GM18498 (cell line): ENCODE data around the gene USP40.
A peak's percentile ranks its signal among the peaks of the same experiment; 100 is the strongest.

Source experiments
- ATAC-seq: cut with Tn5 transposase; IDR thresholded peaks from one replicate; pipeline ENCODE4 v1.9.1; 2021; ENCODE audit warnings: mild to moderate bottlenecking, moderate library complexity; ENCODE audit not compliant: unreplicated experiment

The USP40 gene

DNA sequence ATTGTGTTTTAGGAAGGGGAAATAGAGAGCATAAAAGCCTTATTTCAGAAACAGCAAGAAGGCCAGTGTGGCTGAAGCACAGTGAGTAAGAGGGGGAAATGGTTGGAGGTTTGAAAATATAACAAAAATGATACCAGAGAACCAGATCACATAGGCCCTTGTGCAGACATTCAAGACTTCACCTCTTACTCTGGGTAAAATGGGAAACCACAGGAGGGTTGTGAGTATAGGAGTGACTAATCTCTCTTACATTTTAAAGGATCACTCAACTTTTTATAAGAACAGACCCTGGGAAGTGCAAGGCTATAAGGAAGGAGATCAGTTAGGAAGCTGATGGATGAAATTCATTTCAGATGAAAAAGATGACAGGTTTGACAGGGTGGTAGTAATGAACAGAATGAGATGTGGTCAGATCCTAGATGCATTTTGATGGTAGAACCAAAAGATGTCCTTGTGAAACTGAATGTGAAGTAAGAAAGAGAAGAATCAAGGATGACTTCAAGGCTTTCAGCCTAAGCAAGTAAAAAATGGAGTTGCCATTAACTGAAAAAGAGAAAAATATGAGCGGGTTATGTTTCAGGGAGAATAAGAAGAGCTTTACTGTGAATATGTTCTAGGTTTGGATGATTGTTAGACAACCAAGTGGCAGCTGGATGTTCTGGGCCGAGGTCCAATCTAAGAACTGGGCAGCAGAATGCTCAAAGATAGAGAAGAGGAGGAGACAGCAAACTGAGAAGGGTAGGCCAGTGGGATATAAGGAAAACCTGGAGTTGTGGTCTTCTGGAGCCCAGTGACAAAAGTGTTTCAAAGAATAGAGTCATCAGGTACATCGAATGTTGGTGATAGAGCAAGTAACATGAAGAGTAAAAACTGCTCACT, 65.1 kb downstream of the USP40 start:
- peak; percentile 57 for ATAC-seq

DNA sequence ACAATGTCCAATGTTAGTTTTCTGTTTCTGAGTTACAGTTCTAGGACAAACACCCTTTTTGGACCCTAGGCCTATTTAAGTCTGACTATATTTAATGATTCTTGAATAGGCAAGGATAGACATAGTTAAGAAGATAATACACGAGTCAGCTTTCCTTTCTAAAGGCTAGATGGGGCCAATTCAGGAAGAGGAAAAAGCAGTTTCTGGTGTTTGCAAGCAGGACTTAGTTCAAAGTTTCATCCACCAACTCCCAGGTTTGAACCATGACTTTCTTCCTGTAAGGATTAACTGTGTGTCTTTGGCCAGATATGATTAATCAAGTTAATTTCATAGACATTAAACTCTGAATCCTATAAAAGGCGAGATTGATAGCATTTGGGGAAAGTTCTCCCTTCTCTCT, 66.7 kb downstream of the USP40 start:
- ATAC-seq, result no peak

DNA sequence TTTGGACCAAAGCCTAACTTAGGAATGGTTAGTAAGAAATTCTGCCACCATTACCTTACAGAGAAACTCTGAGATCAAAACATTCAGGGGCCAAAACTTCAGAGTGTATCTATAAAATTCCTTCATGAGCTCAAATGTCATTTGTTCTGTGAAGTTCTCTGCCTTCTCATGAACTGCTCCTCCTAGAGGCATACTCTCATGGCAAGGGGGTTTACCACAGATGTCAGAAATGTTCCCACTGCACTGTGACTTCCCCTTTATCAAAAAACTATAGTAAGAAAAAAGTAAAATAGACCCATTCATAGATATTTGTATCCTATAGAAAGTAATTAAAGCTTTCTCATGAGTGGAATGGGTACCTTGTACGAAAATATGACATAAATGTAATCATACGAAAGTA, 68.5 kb downstream of the USP40 start:
- no peak for ATAC-seq

DNA sequence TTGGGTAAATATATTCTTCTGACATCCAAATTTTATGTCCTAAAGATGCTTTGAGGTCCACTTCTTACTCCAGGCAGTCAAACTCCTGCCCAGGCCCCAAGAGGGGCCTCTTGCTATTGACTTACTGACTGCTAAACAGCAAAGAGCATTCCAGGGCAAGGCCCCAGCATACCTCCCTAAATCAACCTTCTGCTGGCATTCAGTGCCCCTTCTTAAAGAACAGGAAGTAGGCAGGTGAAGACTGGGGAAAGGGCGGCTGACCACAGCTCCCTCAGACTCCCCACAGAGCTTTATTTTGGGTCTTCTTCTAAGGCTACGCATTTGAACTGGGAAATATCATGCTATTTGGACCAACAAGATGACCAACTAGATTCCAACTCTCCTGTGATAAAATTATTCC, 68.9 kb downstream of the USP40 start:
- ATAC-seq, result no peak

DNA sequence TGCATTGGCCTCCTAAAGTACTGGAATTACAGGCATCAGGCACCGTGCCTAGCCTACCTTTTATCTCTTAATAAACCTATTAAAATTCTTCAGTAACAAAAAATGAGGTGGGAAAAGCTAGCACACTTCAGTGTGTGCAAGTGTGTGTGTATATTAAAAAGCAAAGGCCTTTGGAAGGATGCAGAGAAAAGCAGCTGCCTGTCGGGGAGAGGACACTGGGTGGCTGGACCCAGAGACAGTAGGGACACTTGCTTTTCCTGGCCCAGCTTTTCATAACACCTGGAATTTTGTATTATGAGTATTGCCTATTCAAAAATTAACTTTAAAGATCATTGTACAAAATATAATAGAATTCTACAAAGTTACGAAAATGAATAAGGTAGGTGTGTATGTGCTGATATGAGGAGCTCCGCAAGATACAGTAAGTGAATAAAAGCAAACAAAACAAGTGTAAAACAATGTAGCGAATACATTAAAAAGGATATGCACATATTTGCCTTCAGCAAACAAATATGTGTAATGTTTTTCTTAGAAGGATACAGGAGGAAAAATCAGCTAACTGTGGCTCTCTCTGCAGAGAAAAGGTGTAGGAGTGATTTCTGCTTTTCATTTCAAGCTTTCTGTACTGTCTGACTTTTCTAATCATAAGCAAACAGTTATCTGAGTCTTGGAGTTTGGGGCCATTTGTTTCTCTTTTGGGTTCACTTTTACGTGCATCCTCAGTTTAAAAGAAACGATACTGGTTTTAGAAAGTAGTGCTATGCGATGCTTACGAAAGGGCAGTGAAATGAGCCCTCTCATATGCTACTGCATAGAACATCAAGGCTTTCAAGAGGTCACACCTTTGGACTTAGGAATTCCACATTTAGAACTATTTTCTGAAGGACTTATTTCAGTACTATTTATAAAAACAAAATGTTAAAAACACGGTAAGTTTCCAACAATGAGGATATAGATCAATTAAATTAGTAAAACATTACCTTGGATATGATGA, 70.8 kb downstream of the USP40 start:
- no peak for ATAC-seq

DNA sequence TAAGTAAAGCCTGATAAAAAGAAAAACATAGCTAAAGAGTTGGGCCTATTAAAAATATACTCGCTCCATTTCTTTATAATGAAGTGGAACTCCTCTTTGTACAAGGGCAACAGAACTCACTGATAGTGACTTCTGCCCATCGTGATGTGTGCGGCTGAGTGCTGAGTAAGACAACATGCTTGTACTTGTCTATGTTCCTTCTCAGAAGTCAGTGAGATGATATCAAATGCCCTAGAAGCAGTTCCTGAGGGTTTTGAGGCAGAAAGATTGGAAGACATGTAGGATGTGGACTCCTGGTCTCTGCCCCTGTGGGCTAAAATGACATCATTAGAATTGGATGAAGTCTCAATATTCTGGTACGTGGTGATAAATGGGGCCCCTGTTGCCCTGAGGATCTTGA, 73.8 kb downstream of the USP40 start:
- ATAC-seq, result no peak

DNA sequence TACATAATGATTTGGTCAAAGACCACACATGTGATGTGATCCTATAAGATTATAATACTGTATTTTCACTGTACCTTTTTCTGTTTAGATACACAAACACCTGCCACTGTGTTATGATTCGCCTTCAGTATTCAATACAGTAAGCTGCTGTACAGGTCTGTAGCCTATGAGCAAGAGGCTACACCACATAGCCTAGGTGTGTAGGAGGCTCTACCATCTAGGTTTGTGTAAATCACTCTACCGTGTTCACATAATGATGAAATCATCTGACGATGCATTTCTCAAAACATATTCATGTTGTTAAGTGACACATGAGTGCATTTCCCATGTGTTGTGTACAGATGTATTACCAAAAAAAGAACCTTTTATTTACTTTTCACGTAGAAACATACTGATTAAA, 74.5 kb downstream of the USP40 start:
- no peak for ATAC-seq

DNA sequence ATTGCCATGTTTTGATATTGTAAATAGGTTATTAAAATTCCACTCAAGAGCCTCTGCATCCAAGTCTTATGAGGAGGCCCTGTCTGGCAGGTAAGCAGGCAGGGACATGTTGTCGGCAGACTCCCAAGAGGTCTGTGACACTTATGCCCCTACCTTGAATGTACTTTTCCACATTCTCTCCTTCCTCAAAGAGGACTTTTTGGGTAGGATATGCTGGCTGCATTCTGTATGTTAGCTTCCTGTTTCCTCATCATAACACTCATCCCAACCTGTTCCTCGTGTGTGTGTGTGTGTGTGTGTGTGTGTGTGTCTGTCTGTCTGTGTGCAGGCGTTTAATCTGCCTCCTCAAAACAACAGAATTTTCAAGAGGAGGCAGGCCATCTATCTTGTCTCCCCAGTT, 75.3 kb downstream of the USP40 start:
- ATAC-seq, result no peak

DNA sequence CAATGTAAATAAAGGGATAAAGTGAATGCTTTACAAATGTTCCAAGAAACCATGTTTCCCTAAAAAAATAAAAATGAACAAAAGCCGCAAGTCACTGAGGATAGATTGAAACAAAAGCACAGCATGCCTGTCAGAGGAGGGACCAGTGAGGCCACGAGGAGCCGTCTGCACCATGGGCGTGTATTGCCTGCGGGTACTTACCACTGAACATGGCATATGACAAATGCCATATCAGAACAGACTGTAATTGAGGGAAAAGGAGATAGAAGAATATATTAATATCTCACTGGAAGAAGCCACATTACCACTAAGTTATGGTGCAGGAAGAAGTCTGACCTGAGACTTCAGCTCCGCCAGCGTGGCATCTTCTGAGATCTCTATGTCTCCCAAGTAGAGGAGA, 75.8 kb downstream of the USP40 start:
- ATAC-seq, result no peak

DNA sequence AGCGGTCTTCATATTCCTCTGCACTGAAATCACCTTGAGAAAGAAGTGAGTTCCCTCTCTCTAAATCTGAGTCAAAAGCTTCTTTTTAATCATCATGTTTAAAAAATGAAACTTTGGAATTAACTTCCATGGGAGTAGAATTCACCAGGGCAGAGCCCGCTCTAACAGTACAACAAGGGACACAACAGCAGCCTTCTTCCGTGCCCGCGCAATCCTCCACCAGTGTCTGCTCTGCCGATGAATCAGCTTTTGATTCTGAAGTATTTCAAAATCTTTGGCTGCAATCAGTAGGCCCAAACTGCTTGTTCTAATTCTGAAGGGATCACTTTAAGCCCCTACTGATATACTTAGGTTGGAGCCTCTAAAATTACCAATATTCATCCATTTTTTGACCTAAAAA, 76.9 kb downstream of the USP40 start:
- no peak for ATAC-seq

DNA sequence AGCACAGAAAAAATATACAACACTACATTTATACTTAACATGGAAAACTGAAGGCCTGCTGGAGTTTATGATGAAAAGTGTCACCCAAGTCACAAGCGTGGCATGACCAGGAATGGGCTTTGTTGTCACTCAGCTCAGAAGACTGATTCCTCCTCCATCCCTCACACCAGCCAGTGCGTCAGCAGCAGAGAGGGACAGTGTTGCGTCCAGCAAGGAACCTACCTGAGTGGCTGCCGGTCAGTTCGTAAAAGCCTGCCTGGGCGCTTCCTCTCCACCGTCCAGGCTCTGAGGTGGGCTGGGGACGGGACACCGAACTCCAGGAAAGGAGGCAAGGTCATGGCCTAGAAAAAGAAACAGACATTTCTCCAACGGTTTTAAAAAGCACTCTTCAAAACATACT, 77.4 kb downstream of the USP40 start:
- no peak for ATAC-seq

DNA sequence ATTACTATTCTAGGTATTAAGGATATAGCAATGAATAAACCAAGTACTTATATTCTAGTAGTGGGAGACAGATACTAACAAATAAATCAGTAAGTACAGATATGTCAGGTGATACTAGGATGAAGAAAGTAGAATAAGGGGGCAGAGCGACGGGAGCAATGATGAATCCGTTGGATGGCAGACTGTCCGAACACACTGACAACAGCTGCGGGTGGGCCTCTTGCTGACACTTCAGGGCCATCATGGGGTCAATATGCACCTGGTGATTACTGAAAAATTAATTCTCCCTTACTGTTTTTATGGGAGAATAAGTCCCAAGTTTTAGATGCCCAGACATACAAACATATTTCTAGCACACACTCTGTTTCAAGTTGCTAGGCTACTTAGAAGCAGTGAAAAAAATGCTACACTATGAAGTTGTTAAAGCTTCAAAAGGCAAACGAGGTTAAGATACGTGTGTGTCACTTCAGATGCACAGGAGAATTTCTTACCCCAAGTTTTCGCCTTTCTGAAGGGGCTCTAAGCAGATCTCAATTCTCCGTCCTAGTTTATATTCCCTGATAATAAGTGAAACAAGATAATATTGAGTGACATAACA, 78.7 kb downstream of the USP40 start:
- ATAC-seq, result no peak

DNA sequence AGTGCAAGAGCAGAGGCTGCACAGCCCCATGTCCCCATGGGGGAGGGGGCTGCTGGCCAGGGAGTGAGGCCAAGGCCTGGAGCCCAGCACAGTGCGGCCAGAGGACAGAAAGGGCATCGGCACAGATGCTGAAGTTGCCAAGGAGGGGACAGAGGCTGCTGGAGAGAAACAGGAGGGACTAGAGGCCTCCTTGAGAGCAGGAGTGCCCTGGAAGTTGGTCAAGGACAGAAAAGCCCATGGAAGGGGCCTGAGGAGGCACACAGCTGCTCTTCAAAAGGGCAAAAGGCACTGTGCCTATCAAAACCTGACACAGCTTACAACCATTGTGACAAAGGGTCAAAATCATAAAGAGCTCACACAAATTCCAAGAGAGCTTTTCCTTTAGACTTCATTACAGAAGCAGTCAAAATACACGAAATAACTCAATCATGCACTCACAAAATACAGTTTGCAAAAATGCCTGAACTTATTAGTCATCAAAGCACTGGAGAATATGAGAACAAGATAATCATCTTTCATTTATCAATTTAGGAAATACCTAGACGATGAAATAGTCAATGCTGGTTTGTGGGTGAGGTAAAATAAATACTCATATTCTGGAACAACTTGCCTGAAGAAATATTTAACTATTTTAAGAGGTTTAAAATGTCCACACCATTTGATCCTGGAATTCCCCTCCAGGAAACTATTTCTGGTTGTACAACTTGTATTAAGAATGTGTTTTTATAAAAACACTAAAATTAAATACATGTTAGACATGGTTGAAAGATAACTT, 79.6 kb downstream of the USP40 start:
- no peak for ATAC-seq

DNA sequence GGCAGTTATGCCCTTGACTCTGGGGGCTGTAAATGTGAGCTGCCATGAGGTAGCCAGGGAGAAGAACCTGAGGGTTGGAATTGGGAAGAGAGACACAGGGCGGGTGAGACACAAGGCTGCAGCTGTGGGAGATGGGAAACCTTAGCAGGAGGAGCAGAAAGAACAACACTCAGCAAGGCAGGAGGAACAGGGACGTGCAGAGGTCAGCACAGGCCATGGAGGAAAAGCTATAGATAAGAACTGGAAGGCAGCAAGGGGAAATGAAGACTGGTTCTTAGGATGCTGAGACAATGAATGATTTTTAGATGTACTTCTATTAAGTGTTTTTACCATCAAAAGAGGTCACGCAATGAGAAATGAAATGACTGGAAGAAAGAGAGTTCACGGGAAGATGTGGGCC, 80.2 kb downstream of the USP40 start:
- no peak for ATAC-seq

DNA sequence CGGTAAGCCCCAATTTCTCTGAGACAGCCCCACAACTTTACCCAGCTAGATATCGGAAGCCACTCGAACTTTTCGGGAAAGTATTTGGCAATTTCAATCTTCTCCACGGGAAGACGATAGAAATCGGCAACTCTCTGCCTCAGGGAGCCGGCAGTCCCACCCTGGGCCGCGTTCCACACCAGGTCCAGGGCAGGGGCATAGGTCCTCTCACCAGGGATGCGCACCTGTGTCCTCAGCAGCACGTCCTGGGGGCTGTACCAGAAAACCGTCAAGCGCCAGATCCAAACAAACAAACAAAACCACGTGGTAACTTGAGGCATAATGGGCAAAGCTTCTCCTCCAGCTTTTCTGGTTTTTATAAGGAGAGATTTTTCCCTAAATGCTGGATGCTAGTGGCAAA, 80.9 kb downstream of the USP40 start:
- ATAC-seq, result no peak

DNA sequence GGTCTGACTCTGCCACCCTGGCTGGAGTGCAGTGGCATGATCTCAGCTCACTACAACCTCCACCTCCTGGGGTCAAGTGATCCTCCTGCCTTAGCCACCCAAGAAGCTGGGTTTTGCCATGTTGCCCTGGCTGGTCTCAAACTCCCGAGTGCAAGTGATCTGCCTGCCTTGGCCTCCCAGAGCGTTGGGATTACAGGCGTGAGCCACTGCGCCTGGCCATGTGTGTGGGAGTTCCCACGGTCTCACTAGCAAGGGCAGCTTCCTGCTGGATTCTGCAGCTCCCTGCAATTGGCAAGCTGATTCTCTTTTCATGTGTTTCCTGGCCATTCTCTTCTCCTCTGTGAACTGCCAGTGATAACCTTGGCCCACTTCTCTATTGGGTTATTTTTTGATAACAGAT, 84.0 kb downstream of the USP40 start:
- no peak for ATAC-seq

DNA sequence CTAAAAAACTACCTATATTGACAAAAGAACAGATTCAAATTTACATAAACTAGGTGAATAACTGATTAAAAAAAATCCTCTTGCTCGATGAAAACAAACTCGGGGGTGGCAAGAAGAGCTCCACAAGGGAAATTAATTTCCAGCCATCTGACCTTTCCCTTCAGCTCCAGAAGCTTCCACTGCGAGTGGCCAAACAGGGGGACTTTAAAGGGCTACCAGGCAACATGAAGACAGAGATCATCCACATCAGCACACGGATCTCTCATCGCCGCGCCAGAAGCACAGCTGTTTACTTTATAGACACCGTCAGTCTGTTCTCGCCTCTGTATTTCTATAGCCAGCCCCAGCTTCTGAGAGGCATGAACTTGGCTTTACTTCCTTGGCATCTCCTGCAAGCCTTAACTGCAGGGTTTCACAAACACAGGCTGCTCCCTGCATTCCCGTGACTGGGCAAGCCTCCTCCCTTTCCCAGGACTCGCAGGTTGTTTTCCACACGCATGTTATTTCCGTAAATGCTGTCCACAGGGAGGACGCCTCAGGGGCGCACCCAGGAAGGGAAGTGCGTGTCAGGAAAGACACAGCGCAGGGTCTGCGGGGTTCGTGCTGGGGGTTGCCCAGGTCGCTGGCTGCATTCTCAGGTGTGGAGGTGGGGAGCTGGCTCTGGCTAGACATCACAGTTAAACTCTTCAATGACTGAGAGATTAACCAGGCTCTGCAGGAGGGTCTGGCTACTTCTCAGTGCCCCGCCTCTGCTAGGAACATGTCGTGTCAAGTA, 85.0 kb downstream of the USP40 start:
- ATAC-seq, result no peak

DNA sequence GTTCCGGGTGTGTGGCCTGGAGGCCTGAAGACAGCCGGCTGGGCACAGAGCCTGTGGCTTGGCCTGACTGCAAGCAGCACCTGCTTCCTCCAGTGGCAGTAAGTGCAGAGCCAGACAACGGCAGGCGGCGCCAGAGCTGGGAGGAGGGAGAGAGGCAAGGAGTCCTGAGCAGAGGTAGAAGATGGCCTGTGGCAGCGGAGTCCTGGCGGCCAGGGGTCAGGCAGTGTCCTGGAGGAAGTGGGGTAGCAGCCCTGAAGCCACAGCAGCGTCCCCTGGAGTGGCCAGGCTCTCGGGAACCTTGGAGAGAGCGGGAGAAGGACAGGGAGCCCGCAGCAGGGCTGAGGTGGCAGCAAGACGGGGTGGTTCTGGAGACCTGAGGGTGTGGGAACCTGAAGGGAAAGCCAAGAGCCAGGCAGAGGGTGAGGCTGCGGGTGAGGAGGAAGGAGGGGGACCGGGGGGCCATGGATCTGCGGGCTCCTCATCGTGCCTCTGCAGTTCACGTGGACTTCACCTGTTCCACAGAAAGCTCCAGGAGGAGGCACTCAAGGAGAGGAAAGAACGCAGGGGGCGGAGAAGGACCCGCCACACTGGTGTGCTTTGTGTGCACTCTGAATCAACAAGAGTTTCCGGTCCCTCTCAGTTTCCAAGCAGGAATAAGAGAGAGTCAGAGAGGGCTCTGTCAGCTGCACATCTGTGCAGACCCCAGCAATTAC, 85.9 kb downstream of the USP40 start:
- no peak for ATAC-seq
